Inferior parietal cortex (tissue), 1 donor: ENCODE measurements around the gene IGF2BP1.

Experiments used
- DNase-seq: peaks from one replicate; pipeline ENCODE4 v3.0.0-alpha.2; 2016; ENCODE audit errors: extremely low spot score

IGF2BP1 gene

GRCh38 chr17:48997103-48997826 is at the start of gene IGF2BP1:
IGF2BP1 (plus strand) TSS chr17:48997385; CDS start chr17:48997746, 361 bp downstream.
- no peak for DNase-seq

- no peak for DNase-seq
Measured at GRCh38 chr17:48951572-48951971, 45.6 kb upstream of the IGF2BP1 start.

- no peak for DNase-seq
Measured at GRCh38 chr17:48952904-48953303, 44.3 kb upstream of the IGF2BP1 start.

- DNase-seq: no peak
Measured at GRCh38 chr17:48954300-48954755, 42.9 kb upstream of the IGF2BP1 start.

- no peak for DNase-seq
Measured at GRCh38 chr17:48960834-48961515, 36.2 kb upstream of the IGF2BP1 start.

- DNase-seq: no peak
Measured at GRCh38 chr17:48961516-48962233, 35.5 kb upstream of the IGF2BP1 start.

- DNase-seq: no peak
Measured at GRCh38 chr17:48970224-48970623, 27.0 kb upstream of the IGF2BP1 start.

GRCh38 chr17:48970865-48971687 is 26.1 kb upstream of the IGF2BP1 start:
- no peak for DNase-seq

GRCh38 chr17:48972749-48973097 is 24.5 kb upstream of the IGF2BP1 start:
- no peak for DNase-seq

GRCh38 chr17:48973806-48974205 is 23.4 kb upstream of the IGF2BP1 start:
- no peak for DNase-seq

GRCh38 chr17:48981927-48982539 is 15.2 kb upstream of the IGF2BP1 start:
- DNase-seq: no peak

GRCh38 chr17:48985436-48986245 is 11.5 kb upstream of the IGF2BP1 start:
- no peak for DNase-seq

GRCh38 chr17:48989100-48989499 is 8.1 kb upstream of the IGF2BP1 start:
- DNase-seq: no peak

GRCh38 chr17:48990882-48991357 is 6.3 kb upstream of the IGF2BP1 start:
- DNase-seq: no peak

- no peak for DNase-seq
Measured at GRCh38 chr17:48992444-48992843, 4.7 kb upstream of the IGF2BP1 start.

- no peak for DNase-seq
Measured at GRCh38 chr17:48993305-48993704, 3.9 kb upstream of the IGF2BP1 start.

GRCh38 chr17:48993951-48994350 is 3.2 kb upstream of the IGF2BP1 start:
- DNase-seq: no peak

- DNase-seq: no peak
Measured at GRCh38 chr17:48994549-48995303, 2.5 kb upstream of the IGF2BP1 start.

- no peak for DNase-seq
Measured at GRCh38 chr17:48995304-48995973, 1.7 kb upstream of the IGF2BP1 start.
